ENCODE data around the gene ABL1. TPM values are rescaled to one million over a fixed set of nuclear protein-coding genes. Genes with fewer than 3 reads are reported as not detected.
"Not testable (repeated sequence)": the region's sequence is repeated elsewhere in the genome, so short reads cannot be mapped to it uniquely, and the experiment has no call there.

ABL1 gene
- total RNA-seq, 1 experiment from 2014 or later, result 27.9 TPM

DNA sequence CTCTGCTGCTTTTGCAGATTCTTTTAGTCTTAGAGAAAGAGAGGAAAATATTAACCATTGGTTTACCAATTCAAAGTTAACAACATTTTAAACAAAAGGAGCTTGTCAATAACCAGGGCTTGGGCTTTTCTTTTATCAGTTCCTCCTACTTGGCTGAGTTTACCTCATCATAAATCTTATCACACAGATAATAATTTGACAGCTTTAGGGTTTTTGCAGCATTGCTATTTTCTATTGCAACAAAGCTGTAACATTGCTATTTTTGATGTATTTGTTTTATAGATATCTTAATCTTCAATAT lies 9.8 kb upstream of the ABL1 start:
- DNase-seq (ENCODE audit: low read depth), result no peak

DNA sequence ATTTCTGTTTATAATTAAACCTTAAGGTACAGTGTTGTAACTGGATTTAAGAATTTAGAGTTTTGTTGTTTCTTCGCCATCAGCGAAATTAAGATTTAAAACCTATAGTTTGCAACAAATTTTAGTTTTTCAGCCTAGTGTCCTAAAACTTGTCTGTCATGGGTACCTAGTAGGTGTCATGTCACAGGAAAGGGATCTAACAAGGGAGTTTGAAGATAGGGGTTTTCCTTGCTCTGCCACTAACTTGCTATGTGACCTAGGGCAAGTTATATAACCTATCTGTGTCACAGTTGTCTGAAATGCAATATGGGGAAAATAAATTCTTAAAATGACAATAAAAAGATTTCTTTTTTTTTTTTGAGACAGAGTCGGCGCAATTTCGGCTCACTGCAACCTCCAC lies 9.2 kb upstream of the ABL1 start:
- no peak for DNase-seq (ENCODE audit: low read depth)

DNA sequence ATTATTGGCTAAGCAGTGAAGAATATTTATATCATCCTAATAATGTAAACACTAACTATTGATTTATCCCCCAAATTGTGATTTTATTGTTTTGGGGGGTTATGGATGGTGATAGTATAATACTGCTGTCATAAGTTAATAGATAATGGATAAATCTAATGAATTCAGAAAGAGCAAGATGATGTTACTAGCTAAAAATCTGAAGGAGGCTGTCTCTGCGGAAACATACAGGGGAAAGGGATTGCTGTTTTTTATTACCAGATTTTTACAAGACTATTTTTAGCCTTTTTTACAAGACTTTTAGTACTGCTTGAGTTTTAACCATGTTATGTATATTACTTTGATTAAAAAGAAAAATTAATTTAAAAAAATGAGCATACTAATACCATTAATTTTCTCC lies 5.3 kb upstream of the ABL1 start:
- no peak for DNase-seq (ENCODE audit: low read depth)

DNA sequence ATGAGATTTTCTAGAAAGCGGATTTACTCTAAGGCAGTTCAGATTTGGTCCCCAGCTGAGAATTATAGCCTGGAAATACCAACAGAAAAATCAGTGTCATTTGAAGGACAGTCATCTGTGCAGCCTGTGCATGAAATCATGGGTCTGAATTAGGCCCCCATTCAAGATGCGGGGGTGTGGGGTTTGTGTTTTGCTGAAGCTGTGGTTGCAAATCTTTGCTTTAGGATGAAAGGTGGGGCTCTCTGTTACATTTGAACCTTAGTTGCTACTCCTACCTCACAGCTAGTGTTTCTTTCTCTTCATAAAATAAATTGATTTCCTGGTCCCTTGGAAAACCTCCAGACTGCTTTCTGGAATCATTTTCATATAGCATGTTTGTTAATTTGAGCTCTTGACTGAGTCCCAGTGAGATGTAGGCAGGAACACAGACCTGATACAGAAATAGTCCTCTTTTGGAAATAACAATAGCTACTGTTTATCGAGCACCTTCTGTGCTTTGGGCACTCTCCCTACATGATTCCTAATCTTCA lies 4.8 kb upstream of the ABL1 start:
- no peak for DNase-seq (ENCODE audit: low read depth)

DNA sequence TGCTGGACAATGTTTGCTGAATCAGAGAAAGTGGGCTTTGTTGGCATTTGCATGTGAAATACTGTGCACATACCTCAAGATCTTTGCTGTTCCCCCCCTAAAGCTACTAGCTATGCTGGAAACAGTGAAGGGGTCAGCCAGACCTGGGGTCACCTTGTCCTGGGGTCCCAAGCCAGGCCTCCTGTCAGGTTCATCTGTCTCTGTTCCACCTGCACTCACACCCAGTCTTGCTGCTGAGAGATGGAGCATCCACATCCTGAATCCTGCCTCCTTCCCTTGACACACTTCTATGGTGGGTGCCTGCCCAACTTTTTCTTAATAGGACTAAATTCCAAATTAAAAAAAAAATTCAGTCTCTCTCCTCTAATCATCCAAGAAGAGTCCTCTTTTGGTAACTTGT lies 4.0 kb upstream of the ABL1 start:
- no peak for DNase-seq (ENCODE audit: low read depth)

DNA sequence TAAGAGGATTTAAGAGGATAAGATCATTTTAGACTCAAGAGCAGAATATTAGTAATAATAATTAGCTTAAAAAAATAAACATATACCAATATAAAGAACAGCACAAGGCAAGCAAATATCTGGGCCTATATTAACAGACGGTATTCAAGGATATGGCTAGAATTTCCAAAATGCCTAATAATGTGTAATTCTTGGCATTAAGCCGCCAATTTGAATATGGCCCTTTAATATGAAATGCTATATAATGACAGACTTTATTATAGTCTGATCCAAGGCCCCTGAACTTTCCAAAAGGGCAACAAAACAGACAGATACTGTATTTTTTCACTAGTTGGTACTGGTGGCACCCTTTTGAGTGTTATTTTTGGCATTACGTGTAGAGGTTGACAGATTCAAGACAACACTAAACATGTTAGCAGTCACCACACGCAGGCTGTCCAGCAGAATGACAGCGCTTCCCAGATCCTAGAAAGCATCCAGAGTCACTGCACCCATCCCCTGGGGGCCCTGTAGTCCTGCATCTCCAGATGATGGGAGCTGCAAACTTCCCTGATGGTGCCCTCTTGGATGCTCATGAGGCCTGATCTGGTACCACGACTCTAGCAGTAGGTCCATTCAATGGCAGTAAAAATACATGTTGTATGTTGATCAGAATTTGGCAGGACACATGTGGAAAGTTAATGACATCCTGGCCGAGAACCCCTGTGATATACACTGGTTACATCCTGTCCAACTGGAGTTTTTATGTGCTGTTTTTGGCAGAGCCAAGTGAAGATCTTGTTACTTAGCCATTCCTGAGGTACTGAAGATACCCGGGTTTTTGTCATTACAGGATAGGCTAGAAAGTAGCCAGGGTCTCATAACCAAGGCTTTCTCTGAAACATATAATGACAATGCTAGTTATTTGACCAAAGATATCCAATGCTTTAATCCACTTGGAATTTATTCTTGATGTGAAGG lies 1.7 kb upstream of the ABL1 start:
- peak; percentile 74 for DNase-seq (ENCODE audit: low read depth)

DNA sequence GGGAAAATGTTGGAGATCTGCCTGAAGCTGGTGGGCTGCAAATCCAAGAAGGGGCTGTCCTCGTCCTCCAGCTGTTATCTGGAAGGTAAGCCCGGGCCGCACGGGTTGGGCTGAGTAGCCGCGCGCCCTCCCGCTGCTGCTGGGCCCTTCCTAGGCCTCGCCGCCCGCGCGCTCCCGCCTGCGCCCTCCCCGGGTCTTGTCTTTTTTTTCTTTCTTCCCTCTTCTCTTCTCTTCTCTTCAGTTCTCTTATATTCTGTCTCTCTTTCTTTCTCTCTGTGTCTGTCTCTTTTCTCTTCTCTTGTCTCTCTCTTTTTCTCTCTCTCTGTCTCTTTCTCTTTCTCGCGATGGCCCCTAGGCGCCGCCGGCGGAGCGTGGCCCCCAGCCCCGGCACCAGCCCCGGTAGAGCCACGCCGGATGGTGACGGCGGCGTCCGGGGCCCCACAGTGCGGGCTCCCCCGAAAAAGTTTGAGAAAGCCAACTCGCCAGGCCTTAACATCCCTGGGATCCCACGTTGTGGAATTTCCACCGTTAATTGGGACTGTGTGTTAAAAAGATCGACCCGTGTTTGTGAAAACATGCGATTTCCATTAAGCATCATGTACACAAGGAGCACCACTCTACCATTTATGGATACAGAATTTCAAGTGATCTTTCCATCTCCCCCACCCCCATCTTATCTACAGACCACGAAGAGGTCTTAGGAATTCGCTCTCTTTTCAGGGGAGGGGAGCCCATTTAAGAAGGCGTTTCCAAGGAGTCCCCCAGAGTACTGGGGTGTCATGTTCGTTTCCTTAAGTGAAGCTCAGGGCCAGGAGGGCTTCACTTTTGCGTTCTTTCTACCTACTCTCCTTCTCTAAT lies 616 bp downstream of the ABL1 start:
- peak; percentile 63 for DNase-seq (ENCODE audit: low read depth)

DNA sequence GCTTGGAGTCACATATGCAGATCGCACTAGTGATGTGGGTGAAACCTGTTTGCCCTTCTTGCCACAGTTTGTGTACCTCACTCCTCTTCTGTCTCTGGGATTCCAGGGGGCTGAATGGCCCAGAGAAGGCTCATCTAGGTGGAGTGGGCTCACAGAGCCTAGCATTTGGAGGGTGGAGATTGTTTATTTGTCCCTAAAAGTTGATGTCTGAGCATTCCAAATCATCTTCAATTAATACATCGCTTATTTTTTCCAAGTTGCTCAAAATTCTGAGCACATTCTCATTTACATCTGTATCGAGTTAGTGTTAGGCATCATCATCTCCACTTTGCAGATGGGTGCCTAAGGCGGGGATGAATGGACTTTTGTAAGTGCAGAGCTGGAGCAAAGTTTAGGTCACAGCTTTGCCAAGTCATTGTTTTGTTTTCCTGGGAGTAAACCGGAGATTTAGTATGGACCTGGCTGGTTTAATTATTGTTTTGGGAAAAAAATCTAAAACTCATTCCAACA lies 2.0 kb downstream of the ABL1 start:
- peak; percentile 49 for DNase-seq (ENCODE audit: low read depth)

DNA sequence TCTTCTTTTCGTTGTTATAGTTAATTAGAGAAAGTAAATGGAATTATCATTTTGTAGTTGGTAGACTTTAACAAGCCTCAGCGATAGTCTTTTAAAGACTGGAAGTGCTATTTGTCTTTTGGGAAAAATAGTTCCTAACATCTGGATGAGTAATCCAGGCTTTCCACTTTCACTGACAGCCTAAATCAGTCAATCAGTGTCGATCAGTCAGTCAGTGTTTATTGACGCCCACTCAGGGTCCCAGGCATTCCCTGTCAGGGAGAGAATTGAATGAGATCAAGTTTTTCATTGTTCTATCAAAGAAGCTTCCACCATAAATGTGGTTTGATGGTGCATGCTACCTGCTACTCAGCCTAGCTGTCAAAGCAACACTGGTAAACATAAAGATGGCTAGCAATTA lies 2.6 kb downstream of the ABL1 start:
- no peak for DNase-seq (ENCODE audit: low read depth)

DNA sequence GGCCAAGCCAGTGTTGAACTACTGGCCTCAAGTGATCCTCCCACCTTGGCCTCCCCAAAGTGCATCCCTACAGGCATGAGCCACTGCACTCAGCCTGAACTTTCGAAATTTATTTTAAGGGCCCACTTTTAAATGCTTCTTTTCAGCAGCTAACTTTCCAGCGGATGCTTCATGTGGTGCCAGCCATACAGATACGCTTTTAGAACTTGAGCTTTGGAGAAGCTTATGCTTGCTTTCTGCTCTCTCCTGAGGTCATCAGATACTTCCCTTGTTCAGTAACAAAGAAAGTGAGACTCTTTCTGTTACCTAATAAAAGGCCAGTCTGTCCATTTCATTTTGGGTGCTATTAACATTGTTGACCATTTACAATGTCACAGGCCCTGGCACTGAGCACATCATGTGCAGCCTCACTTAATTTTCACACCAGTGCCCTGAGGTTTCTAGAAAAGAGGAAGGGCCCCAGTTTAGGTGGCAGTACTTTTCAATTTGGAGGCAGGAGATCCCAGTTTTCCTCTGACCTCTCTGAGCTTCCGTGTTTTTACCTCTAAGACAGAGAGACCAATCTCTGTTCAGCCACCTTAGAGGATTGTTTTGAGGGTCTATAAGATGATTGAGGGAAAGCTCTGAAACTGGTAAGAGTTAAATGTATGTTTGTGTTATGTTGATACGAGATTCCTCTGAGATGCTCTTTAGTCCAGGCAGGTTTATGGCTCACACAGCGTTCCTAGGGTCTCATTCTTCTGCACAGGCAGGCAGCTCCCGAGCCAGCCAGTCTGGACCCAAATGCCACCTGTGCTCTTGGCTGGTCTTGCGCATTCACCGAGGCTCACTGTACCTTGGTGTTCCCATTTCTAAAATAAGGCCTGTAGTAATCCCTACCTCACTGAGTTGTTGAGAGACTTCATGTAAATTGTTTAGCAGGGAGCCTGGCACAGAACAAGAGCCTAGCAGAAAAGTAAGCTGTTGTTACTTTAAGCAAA lies 4.4 kb downstream of the ABL1 start:
- DNase-seq (ENCODE audit: low read depth), result no peak

DNA sequence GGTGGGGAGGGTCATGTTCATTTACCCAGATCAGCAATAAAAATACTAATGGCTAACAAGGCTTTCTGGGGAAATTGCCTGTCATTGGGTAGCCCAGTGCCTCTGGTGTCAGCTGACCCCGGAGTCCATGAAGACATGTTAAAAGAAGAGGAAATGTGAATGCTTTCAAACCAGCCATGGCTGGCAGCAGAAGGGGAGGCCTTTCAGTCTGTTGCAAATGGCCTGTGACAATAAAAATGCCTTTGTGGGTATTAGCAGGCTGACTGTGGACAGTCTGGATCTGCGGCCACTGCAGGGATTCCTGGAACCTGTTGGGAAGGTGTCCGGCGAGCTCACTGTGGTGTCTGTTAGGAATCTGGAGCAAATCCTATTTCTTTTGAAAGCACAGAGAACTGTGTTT lies 7.5 kb downstream of the ABL1 start:
- DNase-seq (ENCODE audit: low read depth), result no peak

DNA sequence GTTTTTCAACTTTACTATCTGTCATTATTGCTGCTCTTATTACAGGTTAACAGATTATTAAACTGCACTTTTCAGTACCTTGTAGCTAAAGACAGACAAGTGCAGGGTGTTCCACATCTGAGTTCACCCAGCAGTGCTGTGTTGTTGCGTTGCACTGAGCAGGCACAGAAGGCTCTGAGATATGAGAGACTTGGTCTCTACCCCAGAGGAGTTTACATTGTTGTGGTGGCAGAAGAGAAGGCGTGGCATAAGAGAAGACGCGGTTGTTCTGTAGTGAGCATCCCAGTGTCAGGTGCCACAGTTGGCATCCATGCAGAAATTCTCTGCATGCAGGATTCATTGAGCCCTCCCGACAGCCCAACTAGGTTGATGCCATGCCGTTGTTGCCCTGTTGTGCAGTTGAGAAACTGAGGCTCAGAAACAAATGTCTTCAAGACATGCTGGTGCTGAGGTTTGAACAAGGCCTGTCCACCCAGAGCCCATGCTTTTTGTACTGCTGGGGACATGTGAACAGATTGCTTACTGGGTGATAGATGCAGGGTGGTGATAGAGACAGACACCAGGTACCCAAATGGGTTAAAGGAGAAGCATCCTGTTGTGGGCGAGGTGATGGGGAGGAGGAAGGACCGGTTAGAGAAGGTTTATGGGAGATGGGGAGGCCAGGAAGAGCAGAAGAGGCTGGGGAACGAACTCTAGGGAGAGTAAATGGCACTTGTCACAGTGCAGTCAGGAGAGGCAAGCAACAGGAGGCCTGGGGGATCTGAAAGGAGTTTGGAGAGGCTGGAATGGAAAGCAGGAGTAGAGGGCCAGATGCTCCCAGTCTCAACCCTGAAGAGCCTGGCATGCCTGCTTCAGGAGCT lies 8.2 kb downstream of the ABL1 start:
- no peak for DNase-seq (ENCODE audit: low read depth)

DNA sequence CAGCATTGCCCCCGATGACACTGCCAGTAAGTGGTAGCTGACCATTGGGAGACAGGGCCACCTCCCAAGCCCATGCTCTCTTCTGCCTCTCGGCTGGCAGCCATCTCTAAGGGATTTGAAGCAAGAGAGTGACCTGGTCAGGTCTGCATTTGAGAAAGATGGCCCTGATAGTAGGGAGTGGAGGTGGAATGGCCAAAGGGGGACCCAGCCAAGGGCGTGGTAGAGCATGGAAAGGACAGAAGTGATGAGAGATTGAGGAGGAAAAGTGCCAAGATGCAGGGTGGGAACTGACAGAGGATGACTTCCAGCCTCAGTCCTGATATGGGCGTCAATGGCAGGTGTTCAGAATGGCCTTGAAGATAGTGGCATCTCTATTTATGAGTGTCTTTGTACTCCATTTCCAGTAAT lies 9.0 kb downstream of the ABL1 start:
- no peak for DNase-seq (ENCODE audit: low read depth)

DNA sequence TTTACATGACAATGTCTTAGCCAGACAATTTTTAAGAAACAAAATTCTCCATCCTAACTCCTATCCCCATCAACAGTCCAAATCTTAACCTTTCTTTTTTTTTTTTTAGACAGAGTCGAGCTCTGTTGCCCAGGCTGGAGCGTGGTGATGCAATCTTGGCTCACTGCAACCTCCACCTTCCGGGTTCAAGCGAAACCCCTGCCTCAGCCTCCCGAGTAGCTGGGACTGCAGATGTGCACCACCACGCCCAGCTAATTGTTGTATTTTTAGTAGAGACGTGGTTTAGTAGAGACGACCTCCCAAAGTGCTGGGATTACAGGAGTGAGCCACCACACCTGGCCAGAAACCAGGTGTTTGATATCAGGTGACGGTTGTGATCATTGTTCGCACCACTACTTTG lies 10.2 kb downstream of the ABL1 start:
- no peak for DNase-seq (ENCODE audit: low read depth)

DNA sequence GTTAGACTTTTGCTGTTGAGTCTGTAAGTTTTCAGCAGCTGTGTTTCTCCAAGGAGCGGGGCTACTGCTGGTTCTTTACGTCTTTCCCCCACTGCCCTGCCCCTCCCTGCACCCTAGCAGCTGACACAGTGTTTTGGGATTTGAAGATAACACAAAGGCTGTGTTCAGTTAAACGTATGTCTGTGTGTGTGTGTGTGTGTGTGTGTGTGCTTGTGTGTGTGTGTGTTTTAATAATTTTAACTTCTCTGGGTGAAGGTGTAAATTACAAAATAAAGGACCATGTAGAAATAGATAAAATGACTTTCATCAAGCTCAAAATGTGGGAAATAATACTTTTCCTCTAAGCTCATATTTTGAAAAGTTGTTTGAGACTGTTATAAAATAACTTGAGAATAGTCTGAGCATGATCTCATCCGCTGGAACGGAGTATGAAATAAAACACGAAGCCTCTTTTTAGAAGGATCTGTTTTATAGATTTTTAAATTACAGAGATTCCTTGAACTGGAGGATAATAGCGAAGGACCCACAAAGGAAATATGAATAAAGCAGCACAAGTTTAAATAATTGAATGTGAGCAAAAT lies 10.9 kb downstream of the ABL1 start:
- peak; percentile 75 for DNase-seq (ENCODE audit: low read depth)

DNA sequence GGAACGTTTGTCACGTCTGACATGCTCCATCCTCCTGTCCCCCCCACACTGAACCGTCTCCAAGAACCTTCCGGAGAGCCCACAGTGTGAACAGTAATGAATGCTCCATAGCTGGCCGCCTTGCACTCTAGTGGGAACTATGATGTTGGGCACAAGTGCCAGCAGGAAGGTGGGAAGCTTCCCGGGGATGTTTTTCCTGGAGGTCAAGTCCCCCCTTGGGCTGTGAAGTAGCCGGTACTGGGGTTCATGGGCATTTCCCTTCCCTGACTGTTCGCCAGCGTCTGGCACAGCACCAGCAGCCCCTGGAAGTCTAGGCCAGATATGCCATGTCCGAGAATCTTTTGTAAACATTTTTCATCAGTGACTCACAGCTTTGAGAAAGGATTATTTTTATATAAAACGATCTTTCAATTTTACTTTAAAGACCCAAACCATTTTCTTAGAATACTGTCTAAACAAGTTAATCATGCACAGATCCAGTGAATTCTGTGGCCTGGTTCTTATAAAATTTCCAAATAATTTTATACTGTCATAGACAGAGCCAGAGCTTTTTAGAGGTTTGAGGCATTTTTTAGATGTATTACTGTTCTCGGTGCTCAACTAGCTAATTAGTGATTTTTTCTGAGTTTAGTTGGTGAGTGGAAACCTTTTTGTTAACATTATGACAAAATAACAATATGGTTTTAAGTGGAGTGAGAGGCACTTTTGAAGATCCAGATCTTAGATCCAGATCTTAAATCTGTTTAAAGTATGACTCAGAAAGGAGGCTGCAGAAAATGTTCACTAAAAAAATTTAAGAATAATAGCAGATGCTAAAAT lies 11.6 kb downstream of the ABL1 start:
- DNase-seq (ENCODE audit: low read depth), result peak; percentile 95

DNA sequence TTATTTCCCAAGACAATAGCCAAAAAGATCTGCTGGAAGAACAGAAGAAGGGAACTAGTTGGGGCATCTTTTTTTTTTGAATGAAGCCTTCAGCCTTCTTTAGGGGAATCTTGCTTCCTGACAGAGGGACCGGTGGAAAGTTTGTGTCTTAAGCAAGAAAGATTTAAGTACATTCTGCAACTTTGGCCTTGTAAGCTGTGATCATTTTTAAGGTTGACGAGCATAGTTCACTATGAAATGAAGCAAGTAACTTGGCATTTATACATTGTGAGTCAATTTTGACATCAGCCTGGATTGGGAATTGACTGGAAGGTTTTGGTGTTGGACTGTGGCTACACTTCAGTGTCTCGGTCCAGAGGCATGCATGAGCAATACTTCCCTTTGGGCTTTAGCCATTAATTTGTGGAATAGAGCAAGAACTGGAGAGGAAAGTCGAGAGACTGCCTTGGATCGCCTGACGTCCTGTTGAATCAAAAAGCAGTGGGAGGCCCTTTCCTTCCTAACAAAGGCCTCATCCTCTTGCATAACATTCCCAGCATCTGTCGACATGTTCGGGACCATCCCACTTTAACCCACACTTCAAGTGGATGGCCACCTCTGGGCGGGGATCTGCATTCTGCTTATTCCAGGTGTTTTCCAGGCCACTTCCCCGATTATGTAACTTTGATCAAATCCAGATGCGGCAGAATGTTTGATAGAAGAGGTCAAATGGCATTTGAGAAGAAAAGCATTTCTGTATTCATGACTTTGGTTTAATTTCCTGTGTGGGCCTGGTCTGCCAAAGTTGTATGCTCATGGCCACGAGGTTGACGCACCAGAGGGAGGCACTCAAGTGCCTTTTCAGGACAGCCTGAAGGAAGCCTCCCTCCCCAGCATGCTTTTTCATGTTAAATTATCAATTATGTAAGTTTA lies 12.5 kb downstream of the ABL1 start:
- DNase-seq (ENCODE audit: low read depth), result peak; percentile 97

DNA sequence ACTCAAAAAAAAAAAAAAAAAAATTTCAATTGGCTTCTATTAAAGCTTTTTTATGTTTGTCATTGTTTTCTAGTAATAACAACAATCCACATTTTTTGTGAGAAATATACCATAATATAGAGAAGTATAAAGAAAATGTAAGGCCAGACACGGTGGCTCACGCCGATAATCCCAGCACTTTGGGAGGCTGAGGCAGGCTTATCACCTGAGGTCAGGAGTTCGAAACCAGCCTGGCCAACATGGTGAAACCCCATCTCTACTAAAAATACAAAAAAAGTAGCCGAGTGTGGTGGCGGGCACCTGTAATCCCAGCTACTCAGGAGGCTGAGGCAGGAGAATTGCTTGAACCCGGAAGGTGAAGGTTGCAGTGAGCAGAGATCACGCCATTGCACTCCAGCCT lies 13.5 kb downstream of the ABL1 start:
- not testable (repeated sequence) for DNase-seq (ENCODE audit: low read depth)
